Measurements from ENCODE around the gene UVSSA.

DNA sequence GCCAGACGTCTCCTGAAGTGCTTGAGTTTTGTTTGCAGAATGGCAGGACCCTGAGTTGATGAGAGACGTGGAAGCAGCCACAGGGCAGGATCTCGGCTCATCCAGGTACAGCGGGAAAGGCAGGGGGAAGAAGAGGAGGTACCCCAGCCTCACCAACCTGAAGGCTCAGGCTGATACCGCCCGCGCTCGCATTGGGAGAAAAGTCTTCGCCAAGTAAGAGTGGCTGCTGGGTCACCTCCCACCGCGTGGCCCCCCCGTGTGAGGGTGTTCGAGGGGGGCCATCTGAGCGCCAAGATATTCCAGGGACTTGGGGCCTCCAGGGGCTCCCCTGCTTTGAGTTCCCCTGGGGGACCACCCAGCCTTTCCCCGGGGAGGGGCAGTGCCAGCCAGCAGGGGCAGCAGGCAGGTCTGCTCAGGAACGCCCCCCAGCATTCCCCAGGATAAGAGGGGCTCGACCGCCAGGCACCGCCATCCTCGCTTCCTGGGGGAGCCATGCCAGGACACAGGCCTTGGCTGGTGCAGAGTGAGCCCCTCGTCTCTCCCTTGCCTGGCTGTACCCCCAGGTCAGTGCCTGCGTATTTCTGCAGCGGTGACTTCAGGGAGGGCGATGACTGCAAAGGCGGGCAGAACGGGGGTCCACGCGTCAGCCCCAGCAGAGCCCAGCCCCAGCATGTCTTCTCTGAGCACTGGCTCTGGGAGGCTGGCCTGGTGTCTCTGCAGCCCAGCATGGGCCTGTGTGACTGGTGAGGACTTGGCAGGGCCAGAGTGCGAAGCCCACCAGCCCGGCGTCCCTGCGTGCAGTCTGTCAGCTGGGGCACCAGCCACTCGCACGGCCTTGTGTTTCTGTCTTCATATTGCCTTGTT, 37.0 kb downstream of the UVSSA start:
- TF ChIP-seq POLR2A (IDR thresholded peaks at IDR 0.05; ENCODE audit: extremely low read depth, insufficient read length) (no peak), MYC (IDR thresholded peaks at IDR 0.05; ENCODE audit: low read depth, low read length) (no peak)
- TF ChIP-seq, protein P1, sequence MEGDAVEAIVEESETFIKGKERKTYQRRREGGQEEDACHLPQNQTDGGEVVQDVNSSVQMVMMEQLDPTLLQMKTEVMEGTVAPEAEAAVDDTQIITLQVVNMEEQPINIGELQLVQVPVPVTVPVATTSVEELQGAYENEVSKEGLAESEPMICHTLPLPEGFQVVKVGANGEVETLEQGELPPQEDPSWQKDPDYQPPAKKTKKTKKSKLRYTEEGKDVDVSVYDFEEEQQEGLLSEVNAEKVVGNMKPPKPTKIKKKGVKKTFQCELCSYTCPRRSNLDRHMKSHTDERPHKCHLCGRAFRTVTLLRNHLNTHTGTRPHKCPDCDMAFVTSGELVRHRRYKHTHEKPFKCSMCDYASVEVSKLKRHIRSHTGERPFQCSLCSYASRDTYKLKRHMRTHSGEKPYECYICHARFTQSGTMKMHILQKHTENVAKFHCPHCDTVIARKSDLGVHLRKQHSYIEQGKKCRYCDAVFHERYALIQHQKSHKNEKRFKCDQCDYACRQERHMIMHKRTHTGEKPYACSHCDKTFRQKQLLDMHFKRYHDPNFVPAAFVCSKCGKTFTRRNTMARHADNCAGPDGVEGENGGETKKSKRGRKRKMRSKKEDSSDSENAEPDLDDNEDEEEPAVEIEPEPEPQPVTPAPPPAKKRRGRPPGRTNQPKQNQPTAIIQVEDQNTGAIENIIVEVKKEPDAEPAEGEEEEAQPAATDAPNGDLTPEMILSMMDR (IDR thresholded peaks at IDR 0.05; ENCODE audit: low read depth, low read length): no peak
- TF ChIP-seq, protein P2, sequence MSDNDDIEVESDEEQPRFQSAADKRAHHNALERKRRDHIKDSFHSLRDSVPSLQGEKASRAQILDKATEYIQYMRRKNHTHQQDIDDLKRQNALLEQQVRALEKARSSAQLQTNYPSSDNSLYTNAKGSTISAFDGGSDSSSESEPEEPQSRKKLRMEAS (IDR thresholded peaks at IDR 0.05; ENCODE audit: low read depth, low read length): no peak

Measured in NB4 (cell line).